Heart left ventricle (tissue), 16 donors: ENCODE results near the gene SNRPA1. TPM values are rescaled to one million over a fixed set of nuclear protein-coding genes. Genes with fewer than 3 reads are reported as not detected.

Source experiments
- ATAC-seq, 4 donors: fragments of 200-7000 bp; cut with Tn5 transposase; one replicate each; pipeline ENCODE4 v1.9.1; 2020 to 2022; ENCODE audit warnings: moderate library complexity in 4 of 4, mild to moderate bottlenecking in 3 of 4, moderate number of reproducible peaks in 1 of 4
- DNase-seq, 5 donors: peaks; one replicate each; pipeline ENCODE4 v3.0.0-alpha.2; 2020
- H3K27ac ChIP-seq, 12 donors: fragments of 200-600 bp; sonication (generic) in 4 of 12; one replicate each; pipeline versions ENCODE4 v1.5.0 to v1.8.0; 2016 to 2022; ENCODE audit warnings: mild to moderate bottlenecking in 2 of 12
- H3K27me3 ChIP-seq, 9 donors: fragments of 200-600 bp; sonication (generic) in 2 of 9; one replicate each; pipeline versions ENCODE4 v1.5.1 to v1.8.0; 2016 to 2022; ENCODE audit warnings: mild to moderate bottlenecking in 3 of 9
- H3K36me3 ChIP-seq, 9 donors: fragments of 200-600 bp; sonication (generic) in 2 of 9; one replicate each; pipeline versions ENCODE4 v1.5.0 to v1.8.0; 2018 to 2022; ENCODE audit warnings: mild to moderate bottlenecking in 2 of 9
- H3K4me1 ChIP-seq, 12 donors: fragments of 200-600 bp; sonication (generic) in 4 of 12; one replicate each; pipeline versions ENCODE4 v1.5.0 to v1.8.0; 2016 to 2022; ENCODE audit warnings: mild to moderate bottlenecking in 3 of 12
- H3K4me3 ChIP-seq, 12 donors: fragments of 200-600 bp; sonication (generic) in 4 of 12; one replicate each; pipeline versions ENCODE4 v1.5.0 to v1.8.0; 2017 to 2022; ENCODE audit warnings: mild to moderate bottlenecking in 9 of 12, moderate library complexity in 4 of 12
- H3K9me3 ChIP-seq, 12 donors: fragments of 200-600 bp; sonication (generic) in 4 of 12; one replicate each; pipeline versions ENCODE4 v1.5.0 to v1.8.0; 2016 to 2022; ENCODE audit warnings: mild to moderate bottlenecking in 1 of 12
- CTCF ChIP-seq, 12 donors: fragments of 200-600 bp; sonication (generic) in 4 of 12; IDR thresholded peaks; one replicate each; pipeline versions ENCODE4 v1.5.0 to v1.8.0; 2018 to 2022; ENCODE audit warnings: antibody characterized with exemption in 12 of 12, mild to moderate bottlenecking in 5 of 12
- POLR2A ChIP-seq, 2 donors: fragments of 450-650 bp; IDR thresholded peaks; one replicate each; pipeline ENCODE4 v1.6.1; 2017; ENCODE audit warnings: antibody characterized with exemption in 2 of 2, mild to moderate bottlenecking in 2 of 2, moderate library complexity in 2 of 2
- WGBS, 4 donors: extraction: QIAGEN DNeasy Blood & Tissue Kit in 2 of 4; methylation state at CpG; one replicate each; pipeline versions ENCODE4 v1.1.5 to v1.1.7; 2013 to 2018; 5-methylcytosine and 5-hydroxymethylcytosine counted together
- intact Hi-C, 10 donors: fragments of 100-400 bp; cut with DNase I; formaldehyde crosslinking; loops; one replicate each; pipeline versions ENCODE4 v1.11.1 to v1.14.2; 2022
- polyA plus RNA-seq, 2 donors: library from polyadenylated mRNA; stranded (reverse); fragments of 200-250 nt; gene quantifications; one replicate each; pipeline ENCODE4 v1.2.3, GENCODE V29; 2013
- total RNA-seq, 9 donors: library from RNA; depleted of rRNA in 2 of 9; stranded (reverse); fragments of >200 nt in 2 of 9; fragmentation: NEBNext Ultra II Directional in 3 of 9; extraction: Animal tissue kit (Norgen Biotek cat#: 25700) in 3 of 9; gene quantifications; one replicate each; pipeline versions ENCODE4 v1.1.0 to v1.2.4, GENCODE V29; 2016 to 2023
- donor health status: ischemic (EF 13 %, LVEDD 7.1; RV severe dilation, severe dysfunction).
- donor health status: healthy with polysubstance abuse.
- donor health status: DM: no; HTN: yes; CAD: no.
- donor health status: DM: no; HTN: no; CAD: no.
- donor health status: ischemic (EF 25% LVEDD 6.9; RV normal size, moderate dysfunction).
- donor health status: ischemic (EF 25% LVEDD 5.7; RV mildly dilated, moderate dysfunction).
- donor health status: healthy.
- donor health status: DM: yes; HTN: yes; CAD: no.
- donor health status: ischemic (EF 35%, LVEDD 5.7; RV mildly dilated, moderate dysfunction).
- donor health status: nonischemic (EF 11% LVEDD 7.7; RV severe dilation, severe dysfunction).
- donor health status: DM: yes; HTN: yes; CAD: no.
- donor health status: PGD.
- donor health status: ischemic (EF 29% LVEDD 5.4; RV normal size, mild dysfunction).
- donor health status: nonischemic (EF 23%, LVEDD 6.1; RV moderate dilation, normal function).

SNRPA1 gene
- total and polyA plus RNA-seq, 11 donors: 17.6 to 57.8 (median 30.2) TPM

GRCh38 chr15:101258238-101259144 is 36.6 kb downstream of the SNRPA1 start:
- H3K36me3 ChIP-seq: no peaks in the 10 kb centered on the region

GRCh38 chr15:101256757-101257156 is 38.3 kb downstream of the SNRPA1 start:
- H3K9me3 ChIP-seq: no peaks in the 10 kb centered on the region
- H3K27ac ChIP-seq: no peak overlapping the region
- no peak overlapping the region for H3K4me3 ChIP-seq
- TF ChIP-seq CTCF (IDR thresholded peaks at IDR 0.05) (peak in 2 of 12 donors; percentile 9 to 13), POLR2A (IDR thresholded peaks at IDR 0.05) (no peak)
- no peak for DNase-seq
- intact Hi-C loops: loop anchor here in 7 of 10 donors (1.0 to 10.0 kb wide), 6 partner anchors 92 to 632 kb away; partner anchors contain the start of gene LRRK1 (in 1 of the 7)
- H3K4me1 ChIP-seq: peaks cover 0 to 28% (median 17%) of the 10 kb centered on the region in 12 donors
- WGBS, 4 donors: 84 to 96% (median 88%) methylated on average over 6 of the region's 6 CpGs
- ATAC-seq: no peak
- H3K36me3 ChIP-seq: no peaks in the 10 kb centered on the region
- no peaks in the 10 kb centered on the region for H3K27me3 ChIP-seq

More at GRCh38 chr15:101258238-101259144, 36.6 kb downstream of the SNRPA1 start:
- intact Hi-C loops: loop anchor here (1.0 to 10.0 kb wide), 12 partner anchors 94 to 634 kb away; partner anchors contain the start of gene LRRK1 (in 1 of the 10)
- Histone ChIP-seq H3K4me1 (peaks cover 0 to 23% (median 10%) of the 10 kb centered on the region in 12 donors), H3K27ac (no peak overlapping the region), H3K9me3 (no peaks in the 10 kb centered on the region), H3K4me3 (no peak overlapping the region), H3K27me3 (no peaks in the 10 kb centered on the region)
- peak in 3 of 5 donors; percentile 57 to 69 (median 68) for DNase-seq
- peak in 3 of 4 donors; percentile 51 to 66 (median 61) for ATAC-seq
- 25 to 41% (median 34%) methylated on average over 9 to 11 of the region's 11 CpGs for WGBS, 4 donors
- no peak for TF ChIP-seq POLR2A (IDR thresholded peaks at IDR 0.05)
- peak; percentile 67 to 94 (median 88) for TF ChIP-seq CTCF (IDR thresholded peaks at IDR 0.05)

DNA sequence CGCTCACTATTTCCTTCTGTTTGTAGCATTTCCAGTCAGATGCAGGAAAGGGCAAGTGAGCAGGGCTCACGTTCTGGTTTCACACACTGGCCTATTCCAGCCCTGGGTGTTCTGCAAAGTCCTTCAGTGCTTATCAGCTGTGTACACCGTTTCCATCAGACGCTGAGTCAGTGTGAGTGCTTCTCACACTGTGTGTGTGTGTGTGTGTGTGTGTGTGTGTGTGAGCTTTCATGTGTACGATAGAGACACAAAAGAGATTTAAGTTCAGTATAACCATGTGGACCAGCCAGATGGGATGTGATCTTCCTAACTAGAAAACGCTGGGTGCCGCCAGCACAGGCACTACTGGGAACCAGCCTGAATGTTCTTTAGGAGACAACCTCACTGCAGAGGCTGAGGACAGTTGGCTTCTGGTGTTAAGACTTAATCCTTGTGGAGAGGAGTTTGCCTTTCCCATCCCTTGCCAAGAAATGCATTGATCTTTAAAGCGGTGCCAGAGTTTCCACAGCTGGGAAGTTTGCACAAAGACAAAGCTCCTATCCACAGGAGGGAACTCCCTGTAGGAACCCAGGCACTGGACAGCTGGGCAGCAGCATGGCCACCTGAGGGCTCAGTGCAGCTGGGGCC is 39.3 kb downstream of the SNRPA1 start:
- H3K4me1 ChIP-seq: peaks cover 0 to 30% (median 17%) of the 10 kb centered on the region in 12 donors
- peak in 3 of 5 donors; percentile 43 to 63 (median 58) for DNase-seq
- peak; percentile 57 to 73 (median 64) for ATAC-seq
- H3K4me3 ChIP-seq: no peak overlapping the region
- TF ChIP-seq CTCF (IDR thresholded peaks at IDR 0.05): no peak
- no peaks in the 10 kb centered on the region for H3K27me3 ChIP-seq
- no peaks in the 10 kb centered on the region for H3K36me3 ChIP-seq
- peak overlapping the region in 3 of 12 donors; percentile 13 to 57 (median 48) for H3K27ac ChIP-seq
- 35 to 39% (median 36%) methylated on average over 6 to 8 of the region's 8 CpGs for WGBS, 4 donors
- H3K9me3 ChIP-seq: no peaks in the 10 kb centered on the region
- intact Hi-C loops: loop anchor here in 7 of 10 donors (1.0 to 10.0 kb wide), 6 partner anchors 91 to 631 kb away; partner anchors contain the start of gene LRRK1 (in 1 of the 7)

DNA sequence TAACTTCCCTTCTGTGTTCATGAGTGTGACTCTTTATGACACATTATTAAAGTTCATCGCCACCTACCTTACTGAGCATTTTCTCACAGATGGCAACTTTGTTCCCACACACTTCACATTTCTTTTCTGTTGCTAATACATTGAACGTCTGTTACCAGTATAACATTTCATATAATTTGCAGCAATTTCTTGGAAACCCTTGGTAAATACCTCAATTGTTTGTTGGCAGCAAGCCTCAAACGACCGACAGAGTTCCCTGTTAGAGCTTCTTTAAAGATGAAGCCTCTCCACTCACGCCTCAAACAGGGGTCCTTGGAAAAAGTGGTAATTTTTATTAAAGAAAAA is 40.0 kb downstream of the SNRPA1 start:
- intact Hi-C loops: loop anchor here in 7 of 10 donors (5.0 to 10.0 kb wide), 5 partner anchors 90 to 630 kb away; partner anchors contain the start of gene LRRK1 (in 1 of the 7)
- Histone ChIP-seq H3K27me3 (no peaks in the 10 kb centered on the region), H3K36me3 (no peaks in the 10 kb centered on the region), H3K27ac (peak overlapping the region in 2 of 12 donors; percentile 48 to 57), H3K9me3 (no peaks in the 10 kb centered on the region), H3K4me1 (peaks cover 0 to 37% (median 23%) of the 10 kb centered on the region in 12 donors), H3K4me3 (no peak overlapping the region)
- no peak for TF ChIP-seq CTCF (IDR thresholded peaks at IDR 0.05)
- no peak for TF ChIP-seq POLR2A (IDR thresholded peaks at IDR 0.05)
- ATAC-seq (no peak), DNase-seq (no peak)
- WGBS, 4 donors: 68 to 80% (median 74%) methylated on average over 5 of the region's 5 CpGs
